BJ (cell line): ENCODE data around the gene MMRN2. TPM values are rescaled to one million over a fixed set of nuclear protein-coding genes. Genes with fewer than 3 reads are reported as not detected.
A peak's percentile ranks its signal among the peaks of the same experiment; 100 is the strongest.

Source experiments
- CTCF ChIA-PET: fragments of 350-600 bp; formaldehyde crosslinking; extraction: SDS; loops from one replicate; lab custom pipeline; 2021; ENCODE audit warnings: antibody characterized with exemption, inconsistent platforms; lab: Yijun Ruan, JAX
- POLR2A ChIA-PET: fragments of 300-600 bp; sonication (Branson Sonifier 250); formaldehyde crosslinking; extraction: SDS; loops from one replicate; lab custom pipeline; 2021; ENCODE audit warnings: antibody characterized with exemption; lab: Charles Lee
- DNase-seq: peaks from one replicate; pipeline ENCODE4 v3.0.0-alpha.2; 2011; ENCODE audit warnings: low read depth
- H3K27me3 ChIP-seq: 2 replicates; pipeline ENCODE4 v1.6.0; 2011; ENCODE audit warnings: low read length; ENCODE audit not compliant: control insufficient read depth, insufficient read depth
- H3K36me3 ChIP-seq: 2 replicates; pipeline ENCODE4 v1.5.1; 2011; ENCODE audit warnings: low read length; ENCODE audit not compliant: control insufficient read depth, insufficient read depth
- H3K4me3 ChIP-seq: 2 replicates; pipeline ENCODE4 v1.5.1; 2011; ENCODE audit warnings: low read depth, mild to moderate bottlenecking, control low read depth, low read length
- CTCF ChIP-seq: IDR thresholded peaks from 2 replicates; pipeline ENCODE4 v1.5.1; 2011; ENCODE audit warnings: low read depth, mild to moderate bottlenecking, control low read depth, inconsistent platforms, low read length, moderate library complexity; ENCODE audit not compliant: insufficient read depth
- polyA plus RNA-seq: library from polyadenylated mRNA; depleted of rRNA; stranded (reverse); fragments of >200 nt; gene quantifications from 2 replicates; pipeline ENCODE4 v1.2.3, GENCODE V29; 2011

Gene MMRN2
- polyA plus RNA-seq, 1 experiment = 2.7 TPM

GRCh38 chr10:86976362-86977056 lies 19.1 kb upstream of the MMRN2 start:
- DNase-seq = no peak
- Histone ChIP-seq H3K36me3 (no peaks in the 10 kb centered on the region), H3K4me3 (no peak overlapping the region), H3K27me3 (no peaks in the 10 kb centered on the region)
- ChIA-PET CTCF (interaction anchor here (0.7 kb wide), 1 partner anchor 10 kb away, joined by 3 read pairs; no protein-coding TSS in a partner anchor), POLR2A (no interaction called here)
- TF ChIP-seq CTCF = no peak

DNA sequence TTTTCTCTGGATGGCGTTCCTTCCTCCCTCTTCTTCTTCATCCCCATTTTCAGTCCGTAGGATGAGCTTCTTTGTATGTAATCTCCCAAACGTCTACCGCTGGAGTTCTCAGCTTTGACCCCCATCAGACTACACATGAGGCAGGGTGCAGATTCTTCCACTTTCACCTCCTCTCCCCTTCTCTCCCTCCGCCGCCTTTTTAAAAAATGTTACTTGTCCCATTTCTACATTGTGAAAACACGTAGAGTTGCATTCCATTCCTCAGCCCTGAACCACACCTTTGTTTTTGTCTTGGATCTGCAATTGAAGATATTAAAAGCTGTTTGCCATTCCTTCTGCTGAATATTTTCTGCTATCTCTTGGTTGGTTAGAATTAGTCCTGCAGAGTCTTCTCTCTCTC lies 17.1 kb upstream of the MMRN2 start:
- Histone ChIP-seq H3K27me3 (no peaks in the 10 kb centered on the region), H3K4me3 (no peak overlapping the region), H3K36me3 (no peaks in the 10 kb centered on the region)
- DNase-seq = no peak
- ChIA-PET POLR2A (no interaction called here), CTCF (interaction anchor here (0.6 to 1.1 kb wide), 2 partner anchors 287 to 939 kb away, joined by 3 read pairs; no protein-coding TSS in a partner anchor)
- TF ChIP-seq CTCF = no peak

GRCh38 chr10:86972613-86973380 lies 15.4 kb upstream of the MMRN2 start:
- Histone ChIP-seq H3K27me3 (no peaks in the 10 kb centered on the region), H3K4me3 (no peak overlapping the region), H3K36me3 (no peaks in the 10 kb centered on the region)
- DNase-seq = no peak
- CTCF ChIA-PET = no interaction called here
- no peak for TF ChIP-seq CTCF
- POLR2A ChIA-PET = no interaction called here

DNA sequence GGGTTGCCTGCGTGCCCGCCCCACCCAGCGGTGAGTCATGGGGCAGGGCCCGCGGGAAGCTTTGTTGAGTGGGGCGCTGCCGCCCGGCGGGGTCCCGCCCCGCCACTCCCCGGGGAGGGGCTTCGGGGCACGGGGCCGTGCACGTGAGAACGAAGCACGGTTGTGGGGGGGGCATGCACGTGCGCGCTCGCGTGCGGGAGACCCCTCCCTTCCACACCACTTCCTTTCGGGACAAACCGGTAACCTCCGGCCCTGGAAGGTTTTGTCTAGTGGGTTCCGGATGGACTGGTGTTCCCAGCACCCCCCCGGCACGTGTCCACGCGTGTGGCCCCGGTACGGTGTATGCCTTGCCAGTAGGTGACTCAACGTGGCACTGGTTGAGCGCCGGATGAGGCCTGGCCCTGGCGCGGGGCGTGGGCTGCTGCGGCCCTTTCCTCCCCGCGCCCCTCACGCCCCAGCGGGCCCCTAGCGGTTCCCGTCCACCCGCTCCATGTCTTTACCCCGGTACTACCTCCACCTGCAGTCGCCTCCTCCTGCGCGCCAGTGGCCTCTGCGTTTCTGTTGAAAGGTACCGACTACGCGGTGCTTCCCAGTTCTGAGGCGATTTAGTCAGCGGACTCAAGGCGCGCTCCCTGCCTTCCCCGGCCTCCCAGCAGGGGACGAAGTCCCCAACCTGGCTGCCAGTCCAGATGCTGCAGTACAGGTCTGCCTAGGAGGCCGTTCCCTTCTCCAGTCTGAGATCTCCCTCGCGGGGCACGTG lies 14.0 kb upstream of the MMRN2 start:
- CTCF ChIA-PET = interaction anchor here (1.1 to 19.2 kb wide), 3 partner anchors 11 to 30 kb away, joined by 3 to 346 read pairs (median 10); no protein-coding TSS in a partner anchor
- peak; percentile 27; the same call in 1 of the 2 replicates for TF ChIP-seq CTCF
- Histone ChIP-seq H3K27me3 (no peaks in the 10 kb centered on the region), H3K36me3 (no peaks in the 10 kb centered on the region), H3K4me3 (peak overlapping the region; percentile 74)
- POLR2A ChIA-PET = no interaction called here
- DNase-seq = no peak

DNA sequence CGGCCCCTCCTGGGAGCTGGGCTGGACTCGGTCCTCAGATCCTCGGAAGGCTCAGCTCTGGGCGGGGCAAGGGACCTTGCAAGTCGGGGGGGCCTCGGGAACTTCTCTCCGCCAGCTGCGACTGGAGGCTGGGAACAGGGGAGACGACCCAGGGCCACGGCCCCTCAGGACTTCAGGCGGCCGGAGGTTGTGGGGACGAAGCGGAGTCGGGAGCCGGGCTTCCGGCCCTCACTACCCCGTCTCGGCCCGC lies 13.5 kb upstream of the MMRN2 start:
- DNase-seq = no peak
- TF ChIP-seq CTCF = no peak

More for the DNA sequence above, 13.5 kb upstream of the MMRN2 start:
- ChIA-PET POLR2A (no interaction called here), CTCF (interaction anchor here (0.6 to 19.2 kb wide), 4 partner anchors 10 to 179 kb away, joined by 3 to 346 read pairs (median 6); no protein-coding TSS in a partner anchor)
- Histone ChIP-seq H3K36me3 (no peaks in the 10 kb centered on the region), H3K27me3 (no peaks in the 10 kb centered on the region), H3K4me3 (peak overlapping the region; percentile 74)
